DOHH2 (cell line): ENCODE data around the gene COX10.

Source experiments
- H3F3A ChIP-seq: fragments of 200-600 bp; sonication (generic), shearing (Covaris generic); 2 replicates; pipeline ENCODE4 v1.6.0; 2016; ENCODE audit warnings: antibody characterized with exemption, mild to moderate bottlenecking; ENCODE audit not compliant: control insufficient read depth, insufficient read depth
- H3K27ac ChIP-seq: fragments of 200-600 bp; sonication (generic); 2 replicates; pipeline ENCODE4 v1.5.1; 2014; ENCODE audit warnings: low read depth, mild to moderate bottlenecking, low read length, moderate library complexity
- H3K27me3 ChIP-seq: fragments of 200-600 bp; sonication (generic); 2 replicates; pipeline ENCODE4 v1.6.1; 2014; ENCODE audit warnings: mild to moderate bottlenecking, low read length, mixed read lengths; ENCODE audit not compliant: control insufficient read depth
- H3K36me3 ChIP-seq: fragments of 200-600 bp; sonication (generic); 2 replicates; pipeline ENCODE4 v1.6.1; 2014; ENCODE audit warnings: mild to moderate bottlenecking, low read length, moderate library complexity, mixed read lengths; ENCODE audit not compliant: control insufficient read depth
- H3K4me1 ChIP-seq: fragments of 200-600 bp; sonication (generic); 2 replicates; pipeline ENCODE4 v1.6.1; 2014; ENCODE audit warnings: mild to moderate bottlenecking, low read length, mixed read lengths; ENCODE audit not compliant: control insufficient read depth
- H3K4me2 ChIP-seq: fragments of 200-600 bp; sonication (generic); 2 replicates; pipeline ENCODE4 v1.6.0; 2014; ENCODE audit warnings: mild to moderate bottlenecking, low read length, moderate library complexity
- H3K4me3 ChIP-seq: fragments of 200-600 bp; sonication (generic); 2 replicates; pipeline ENCODE4 v1.5.1; 2014; ENCODE audit warnings: mild to moderate bottlenecking, low read length, mixed read lengths
- H3K79me2 ChIP-seq: fragments of 200-600 bp; sonication (generic); 2 replicates; pipeline ENCODE4 v1.6.1; 2014; ENCODE audit warnings: mild to moderate bottlenecking, low read length, mixed read lengths; ENCODE audit not compliant: control insufficient read depth
- H3K9me2 ChIP-seq: fragments of 200-600 bp; sonication (generic); replicated peaks from 2 replicates; pipeline ENCODE4 v1.6.1; 2014; ENCODE audit warnings: mild to moderate bottlenecking, low read length, mixed read lengths; ENCODE audit not compliant: control insufficient read depth
- H3K9me3 ChIP-seq: fragments of 200-600 bp; sonication (generic); 2 replicates; pipeline ENCODE4 v1.6.1; 2014; ENCODE audit warnings: antibody characterized with exemption, low read length, mixed read lengths; ENCODE audit not compliant: control insufficient read depth, insufficient read depth
- H4K20me1 ChIP-seq: fragments of 200-600 bp; sonication (generic); 2 replicates; pipeline ENCODE4 v1.6.0; 2014; ENCODE audit warnings: low read depth, mild to moderate bottlenecking, antibody characterized with exemption, low read length, moderate library complexity; ENCODE audit not compliant: control insufficient read depth, insufficient read depth
- EZH2phosphoT487 ChIP-seq: fragments of 200-600 bp; sonication (generic); IDR thresholded peaks from 2 replicates; pipeline ENCODE4 v1.6.1; 2017; ENCODE audit warnings: borderline replicate concordance, mild to moderate bottlenecking, antibody characterized with exemption, low read length, moderate library complexity, mixed read lengths
- TF ChIP-seq, protein P1 (sequence below): fragments of 200-600 bp; sonication (generic); IDR thresholded peaks from one replicate; pipeline ENCODE4 v1.5.1; 2014; ENCODE audit warnings: antibody characterized with exemption, mild to moderate bottlenecking, low read depth, low read length; ENCODE audit not compliant: poor library complexity, severe bottlenecking

The COX10 gene

DNA sequence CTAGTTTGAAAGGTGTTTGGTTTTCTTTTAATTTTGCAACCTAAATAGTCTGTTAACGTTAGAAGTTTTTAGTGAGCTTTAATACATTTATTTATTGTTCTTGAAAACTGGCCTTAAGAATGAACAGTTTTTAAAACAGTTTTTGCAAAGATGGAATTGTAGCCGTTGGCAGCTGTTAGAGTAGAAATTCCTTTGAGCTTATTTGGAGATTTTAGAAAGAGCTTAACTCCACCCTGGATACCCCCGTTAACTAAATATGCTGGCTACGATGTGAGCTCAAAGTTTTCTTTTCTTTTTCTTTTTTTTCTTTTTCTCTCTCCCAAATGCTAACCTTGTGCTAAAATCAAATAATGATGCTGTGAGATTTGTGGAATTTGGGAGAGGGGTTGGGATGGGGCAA lies 75.2 kb downstream of the COX10 start:
- no peak for TF ChIP-seq EZH2phosphoT487
- TF ChIP-seq, protein P1, sequence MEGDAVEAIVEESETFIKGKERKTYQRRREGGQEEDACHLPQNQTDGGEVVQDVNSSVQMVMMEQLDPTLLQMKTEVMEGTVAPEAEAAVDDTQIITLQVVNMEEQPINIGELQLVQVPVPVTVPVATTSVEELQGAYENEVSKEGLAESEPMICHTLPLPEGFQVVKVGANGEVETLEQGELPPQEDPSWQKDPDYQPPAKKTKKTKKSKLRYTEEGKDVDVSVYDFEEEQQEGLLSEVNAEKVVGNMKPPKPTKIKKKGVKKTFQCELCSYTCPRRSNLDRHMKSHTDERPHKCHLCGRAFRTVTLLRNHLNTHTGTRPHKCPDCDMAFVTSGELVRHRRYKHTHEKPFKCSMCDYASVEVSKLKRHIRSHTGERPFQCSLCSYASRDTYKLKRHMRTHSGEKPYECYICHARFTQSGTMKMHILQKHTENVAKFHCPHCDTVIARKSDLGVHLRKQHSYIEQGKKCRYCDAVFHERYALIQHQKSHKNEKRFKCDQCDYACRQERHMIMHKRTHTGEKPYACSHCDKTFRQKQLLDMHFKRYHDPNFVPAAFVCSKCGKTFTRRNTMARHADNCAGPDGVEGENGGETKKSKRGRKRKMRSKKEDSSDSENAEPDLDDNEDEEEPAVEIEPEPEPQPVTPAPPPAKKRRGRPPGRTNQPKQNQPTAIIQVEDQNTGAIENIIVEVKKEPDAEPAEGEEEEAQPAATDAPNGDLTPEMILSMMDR = no peak
- Histone ChIP-seq H3K27me3 (no peaks in the 10 kb centered on the region), H4K20me1 (no peaks in the 10 kb centered on the region), H3K4me2 (no peak overlapping the region), H3K27ac (no peak overlapping the region), H3K79me2 (peaks cover 13% of the 10 kb centered on the region), H3K36me3 (no peaks in the 10 kb centered on the region), H3K9me2 (no peaks in the 10 kb centered on the region), H3K4me3 (no peak overlapping the region), H3K9me3 (peaks cover 4% of the 10 kb centered on the region; the same call in 1 of the 2 replicates), H3K4me1 (no peaks in the 10 kb centered on the region), H3F3A (no peaks in the 10 kb centered on the region)

DNA sequence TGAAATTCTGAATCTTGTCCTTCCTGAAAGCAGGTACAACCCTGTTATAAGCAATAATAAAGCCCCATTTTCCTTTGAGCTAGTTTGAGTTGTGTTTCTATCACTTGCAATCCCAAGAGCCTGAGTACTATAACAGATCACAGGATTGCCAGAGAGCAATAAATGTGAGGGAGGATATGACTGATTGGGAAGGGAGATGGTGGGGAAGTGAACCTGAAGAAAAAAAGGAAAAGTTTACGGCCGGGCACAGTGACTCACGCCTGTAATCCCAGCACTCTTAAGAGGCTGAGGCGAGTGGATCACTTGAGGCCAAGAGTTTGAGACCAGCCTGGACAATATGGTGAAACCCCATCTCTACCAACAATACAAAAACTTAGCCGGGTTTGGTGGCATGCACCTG lies 80.4 kb downstream of the COX10 start:
- Histone ChIP-seq H3K36me3 (no peaks in the 10 kb centered on the region), H4K20me1 (no peaks in the 10 kb centered on the region), H3K4me2 (no peak overlapping the region), H3K27ac (no peak overlapping the region), H3K4me1 (no peaks in the 10 kb centered on the region), H3K27me3 (no peaks in the 10 kb centered on the region), H3K79me2 (peaks cover 6% of the 10 kb centered on the region; the same call in 1 of the 2 replicates), H3K4me3 (no peak overlapping the region), H3F3A (no peaks in the 10 kb centered on the region), H3K9me2 (no peaks in the 10 kb centered on the region), H3K9me3 (peaks cover 4% of the 10 kb centered on the region; the same call in 1 of the 2 replicates)
- TF ChIP-seq, protein P1 = no peak
- TF ChIP-seq EZH2phosphoT487 = no peak

DNA sequence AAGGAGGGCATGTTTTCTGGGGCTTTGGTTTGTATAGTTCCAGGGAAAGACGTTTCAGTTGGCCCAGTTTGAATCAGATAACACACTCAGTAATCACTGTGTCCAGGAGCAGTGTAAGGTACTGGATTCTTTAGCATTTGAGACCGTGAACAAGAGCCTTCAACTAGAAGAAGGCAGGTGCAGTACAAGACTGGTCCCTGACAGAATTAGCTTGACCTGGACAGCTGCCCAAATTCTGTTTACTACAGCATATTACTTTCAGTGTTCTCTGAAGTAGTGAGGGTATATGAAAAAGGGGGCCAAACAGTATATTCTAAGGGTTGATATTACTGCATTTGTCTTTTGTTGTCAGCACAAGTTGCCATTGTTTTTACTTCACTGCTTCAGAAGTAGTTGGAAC lies 81.3 kb downstream of the COX10 start:
- Histone ChIP-seq H3K36me3 (no peaks in the 10 kb centered on the region), H3K4me1 (no peaks in the 10 kb centered on the region), H3K79me2 (peaks cover 6% of the 10 kb centered on the region; the same call in 1 of the 2 replicates), H3K27ac (no peak overlapping the region), H4K20me1 (no peaks in the 10 kb centered on the region), H3K9me3 (peaks cover under 1% of the 10 kb centered on the region; the same call in 1 of the 2 replicates), H3F3A (no peaks in the 10 kb centered on the region), H3K4me2 (no peak overlapping the region), H3K27me3 (no peaks in the 10 kb centered on the region), H3K9me2 (no peaks in the 10 kb centered on the region), H3K4me3 (no peak overlapping the region)
- no peak for TF ChIP-seq EZH2phosphoT487
- TF ChIP-seq, protein P1 = no peak

DNA sequence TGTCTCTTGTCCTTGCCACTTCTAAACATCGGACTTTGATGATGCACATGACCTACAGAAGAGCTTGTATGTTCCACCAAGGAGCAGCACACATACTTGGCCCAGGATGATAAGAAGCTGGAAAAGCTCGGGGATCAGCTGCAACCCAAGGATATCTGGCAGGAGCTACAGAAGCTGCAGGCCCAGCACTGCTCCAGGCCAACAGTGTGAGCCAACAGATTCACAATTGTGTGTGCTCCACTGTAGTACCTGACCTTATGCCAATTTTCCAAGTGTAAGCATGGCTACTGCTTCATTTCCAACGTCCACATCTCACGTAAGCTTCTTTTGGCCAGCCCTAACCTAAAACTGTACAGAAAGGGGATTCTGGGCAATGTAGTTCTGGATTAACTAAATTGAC lies 83.4 kb downstream of the COX10 start:
- Histone ChIP-seq H3F3A (no peaks in the 10 kb centered on the region), H3K4me2 (no peak overlapping the region), H3K36me3 (no peaks in the 10 kb centered on the region), H3K9me3 (no peaks in the 10 kb centered on the region), H3K9me2 (no peaks in the 10 kb centered on the region), H3K27me3 (no peaks in the 10 kb centered on the region), H3K79me2 (peaks cover 6% of the 10 kb centered on the region; the same call in 1 of the 2 replicates), H3K4me1 (no peaks in the 10 kb centered on the region), H3K27ac (no peak overlapping the region), H4K20me1 (no peaks in the 10 kb centered on the region), H3K4me3 (no peak overlapping the region)
- no peak for TF ChIP-seq EZH2phosphoT487
- TF ChIP-seq, protein P1 = no peak
